Upper lobe of left lung (tissue), 4 donors: Measurements from ENCODE around the gene CST9L.

ENCODE experiments used
- CTCF ChIP-seq, 6 experiments: fragments of 450-650 bp in 4 of 6; fragments of 200-600 bp in 2 of 6; sonication (generic) in 2 of 6; IDR thresholded peaks; one replicate each; pipeline ENCODE4 v1.5.1; 2016 to 2019; ENCODE audit warnings: antibody characterized with exemption in 6 of 6
- POLR2A ChIP-seq, 4 donors: fragments of 450-650 bp; IDR thresholded peaks; one replicate each; pipeline ENCODE4 v1.5.1; 2016 to 2017; ENCODE audit warnings: antibody characterized with exemption in 4 of 4, mild to moderate bottlenecking in 2 of 4
- POLR2AphosphoS5 ChIP-seq, 2 donors: sonication (generic); formaldehyde crosslinking; IDR thresholded peaks; one replicate each; pipeline ENCODE4 v1.5.1; 2017; ENCODE audit warnings: antibody characterized with exemption in 2 of 2

DNA sequence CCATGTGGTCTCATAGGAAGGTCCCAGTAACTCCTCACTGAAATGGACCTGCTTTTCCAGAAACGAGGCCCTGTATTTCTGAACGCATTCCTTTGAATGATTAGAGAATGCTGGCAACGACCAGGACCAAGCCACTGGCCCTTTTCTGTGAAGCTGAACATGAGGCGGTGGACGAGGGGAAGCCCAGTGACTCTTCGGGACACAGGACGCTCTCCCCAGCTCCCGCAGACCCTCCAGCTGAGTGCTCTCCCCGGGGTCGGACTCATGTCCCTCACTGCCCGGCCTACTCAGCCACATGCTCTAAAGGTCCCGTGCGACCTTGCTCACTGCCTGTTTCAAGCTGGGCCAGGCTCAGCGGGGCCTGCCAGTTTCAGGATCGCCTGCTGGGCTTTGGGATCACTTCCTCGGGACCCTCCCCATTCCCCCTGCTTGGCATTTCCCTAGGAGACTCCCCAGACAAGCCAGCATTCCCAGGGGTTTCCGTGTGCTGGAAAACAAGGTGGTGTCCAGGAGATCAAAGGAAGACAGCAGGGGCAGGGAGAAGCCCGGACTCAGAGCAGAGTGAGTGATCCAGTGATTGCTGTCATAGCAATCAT, 40.1 kb upstream of the CST9L start:
- no peak for TF ChIP-seq POLR2A (IDR thresholded peaks at IDR 0.05)
- TF ChIP-seq CTCF (IDR thresholded peaks at IDR 0.05), result no peak
- TF ChIP-seq POLR2AphosphoS5 (IDR thresholded peaks at IDR 0.05), result no peak
